SK-N-SH (cell line): ENCODE data around the gene TMPRSS11F. TPM values are rescaled to one million over a fixed set of nuclear protein-coding genes. Genes with fewer than 3 reads are reported as not detected.

Source experiments
- CTCF ChIA-PET: fragments of 300-600, 350-600 bp; formaldehyde crosslinking; extraction: SDS; loops from one replicate; lab custom pipeline; 2021; lab: Yijun Ruan, JAX
- POLR2A ChIA-PET: fragments of 350-600 bp; sonication (Branson Sonifier 250); formaldehyde crosslinking; extraction: SDS; loops from one replicate; lab custom pipeline; 2020; ENCODE audit warnings: antibody characterized with exemption, inconsistent platforms; lab: Yijun Ruan, JAX
- DNase-seq: peaks from one replicate; pipeline ENCODE4 v3.0.0; 2012
- H2AFZ ChIP-seq: fragments of 200-600 bp; sonication (generic); 2 replicates; pipeline ENCODE4 v1.8.1; 2016; ENCODE audit warnings: antibody characterized with exemption, mild to moderate bottlenecking, low read depth
- H3F3A ChIP-seq: fragments of 200-600 bp; sonication (generic); replicated peaks from 2 replicates; pipeline ENCODE3; 2016; ENCODE audit warnings: antibody characterized with exemption, mild to moderate bottlenecking; ENCODE audit not compliant: insufficient read depth
- H3K27ac ChIP-seq, 2 experiments: fragments of 200-500 bp in 1 of 2; fragments of 200-600 bp in 1 of 2; sonication (Bioruptor generic) in 1 of 2; sonication (generic), shearing (Covaris generic) in 1 of 2; 2 replicates each; pipeline versions ENCODE4 v1.5.1 to v1.6.1; 2014 to 2016; ENCODE audit warnings: low read depth in 2 of 2, inconsistent platforms in 1 of 2, low read length in 1 of 2, mild to moderate bottlenecking in 1 of 2, mixed read lengths in 1 of 2
- H3K27me3 ChIP-seq: fragments of 200-600 bp; sonication (generic), shearing (Covaris generic); 2 replicates; pipeline ENCODE4 v1.6.1; 2016; ENCODE audit warnings: mixed run types; ENCODE audit not compliant: insufficient read depth
- H3K36me3 ChIP-seq, 2 experiments: fragments of 200-500 bp in 1 of 2; fragments of 200-600 bp in 1 of 2; sonication (Bioruptor generic) in 1 of 2; sonication (generic) in 1 of 2; replicated peaks in 1 of 2; 2 replicates each; pipeline versions ENCODE3 to v1.5.1; 2014 to 2016; ENCODE audit warnings: low read length in 1 of 2, mild to moderate bottlenecking in 1 of 2; ENCODE audit not compliant: insufficient read depth in 2 of 2, control insufficient read depth in 1 of 2
- H3K4me1 ChIP-seq, 2 experiments: fragments of 200-500 bp in 1 of 2; fragments of 200-600 bp in 1 of 2; sonication (Bioruptor generic) in 1 of 2; sonication (generic), shearing (Covaris generic) in 1 of 2; 2 replicates each; pipeline versions ENCODE4 v1.5.1 to v1.6.1; 2014 to 2016; ENCODE audit warnings: low read depth in 1 of 2, low read length in 1 of 2, mixed run types in 1 of 2; ENCODE audit not compliant: insufficient read depth in 2 of 2, control insufficient read depth in 1 of 2
- H3K4me2 ChIP-seq: fragments of 200-600 bp; sonication (generic), shearing (Covaris generic); 2 replicates; pipeline ENCODE4 v1.6.1; 2017; ENCODE audit warnings: mixed run types
- H3K4me3 ChIP-seq, 2 experiments: fragments of 200-500 bp in 1 of 2; fragments of 200-600 bp in 1 of 2; sonication (Bioruptor generic) in 1 of 2; sonication (generic), shearing (Covaris generic) in 1 of 2; 2 replicates each; pipeline versions ENCODE4 v1.5.1 to v1.8.1; 2014 to 2016; ENCODE audit warnings: low read depth in 2 of 2, inconsistent platforms in 1 of 2, low read length in 1 of 2, mild to moderate bottlenecking in 1 of 2, mixed read lengths in 1 of 2, moderate library complexity in 1 of 2
- H3K79me2 ChIP-seq: fragments of 200-600 bp; sonication (generic); 2 replicates; pipeline ENCODE4 v1.8.1; 2017; ENCODE audit warnings: mild to moderate bottlenecking; ENCODE audit not compliant: insufficient read depth
- H3K9ac ChIP-seq: fragments of 200-600 bp; sonication (generic); 2 replicates; pipeline ENCODE4 v1.6.1; 2017; ENCODE audit warnings: mixed run types
- H3K9me2 ChIP-seq: fragments of 200-600 bp; sonication (generic); 2 replicates; pipeline ENCODE4 v1.6.1; 2017; ENCODE audit warnings: mixed run types
- H3K9me3 ChIP-seq: fragments of 200-600 bp; sonication (generic); 2 replicates; pipeline ENCODE4 v1.6.1; 2017; ENCODE audit warnings: mixed run types, mild to moderate bottlenecking, moderate library complexity
- H4K20me1 ChIP-seq: fragments of 200-600 bp; sonication (generic); 2 replicates; pipeline ENCODE4 v1.6.1; 2017; ENCODE audit warnings: mild to moderate bottlenecking, mixed run types; ENCODE audit not compliant: insufficient read depth
- CHD2 ChIP-seq: fragments of 150-350 bp; IDR thresholded peaks from 2 replicates; pipeline ENCODE4 v1.6.1; 2018; ENCODE audit warnings: low read length; ENCODE audit not compliant: partially characterized antibody
- ELF1 ChIP-seq: IDR thresholded peaks from 2 replicates; pipeline ENCODE4 v1.4.0; 2012
- FOSL2 ChIP-seq: IDR thresholded peaks from 2 replicates; pipeline ENCODE4 v1.4.0; 2012; ENCODE audit warnings: low read depth, mild to moderate bottlenecking, moderate library complexity, borderline replicate concordance
- GATA2 ChIP-seq: sonication (generic); formaldehyde crosslinking; IDR thresholded peaks from 2 replicates; pipeline ENCODE4 v1.5.0; 2020; ENCODE audit warnings: mild to moderate bottlenecking, missing genetic modification reagents
- JUND ChIP-seq: IDR thresholded peaks from 2 replicates; pipeline ENCODE4 v1.4.0; 2012
- MEF2A ChIP-seq: IDR thresholded peaks from 2 replicates; pipeline ENCODE4 v1.4.0; 2012; ENCODE audit warnings: low read depth, borderline replicate concordance
- NFIC ChIP-seq: IDR thresholded peaks from 2 replicates; pipeline ENCODE4 v1.4.0; 2012; ENCODE audit warnings: borderline replicate concordance
- PBX3 ChIP-seq: IDR thresholded peaks from 2 replicates; pipeline ENCODE4; 2012
- RAD21 ChIP-seq: IDR thresholded peaks from 2 replicates; pipeline ENCODE4 v1.6.1; 2012; ENCODE audit warnings: mild to moderate bottlenecking, low read length
- RXRA ChIP-seq: IDR thresholded peaks from 2 replicates; pipeline ENCODE4 v1.4.0; 2012; ENCODE audit warnings: low read depth, mild to moderate bottlenecking, borderline replicate concordance
- TAF1 ChIP-seq: IDR thresholded peaks from 2 replicates; pipeline ENCODE4 v1.6.1; 2012; ENCODE audit warnings: low read depth, mild to moderate bottlenecking, low read length, moderate library complexity, borderline replicate concordance
- TCF12 ChIP-seq: IDR thresholded peaks from 2 replicates; pipeline ENCODE4 v1.4.0; 2012
- ZBTB33 ChIP-seq: IDR thresholded peaks from 2 replicates; pipeline ENCODE4 v1.4.0; 2012; ENCODE audit warnings: low read depth, borderline replicate concordance
- WGBS: methylation state at CpG from one replicate; pipeline ENCODE4 v1.1.6; 2017; ENCODE audit warnings: low lambda C conversion rate; 5-methylcytosine and 5-hydroxymethylcytosine counted together
- polyA plus RNA-seq, 3 experiments: library from polyadenylated mRNA; depleted of rRNA; stranded (reverse); fragments of >200 nt; gene quantifications; 2 replicates each; pipeline ENCODE4 v1.2.3, GENCODE V29; 2012
- TF ChIP-seq, protein P1 (sequence below): fragments of 150-350 bp; IDR thresholded peaks from 2 replicates; pipeline ENCODE4 v1.6.1; 2016; ENCODE audit warnings: mild to moderate bottlenecking, low read depth, low read length
- TF ChIP-seq, protein P2 (sequence below): fragments of 150-350 bp; IDR thresholded peaks from 2 replicates; pipeline ENCODE4 v1.6.1; 2017; ENCODE audit warnings: antibody characterized with exemption, low read length, low read depth, borderline replicate concordance

The TMPRSS11F gene
- polyA plus RNA-seq, 1 of the 3 experiments (the other 2 are of a cell fraction), result not detected

- POLR2A ChIA-PET, result no interaction called here
- H3K9me3 ChIP-seq, result no peaks in the 10 kb centered on the region
- no peak overlapping the region for H2AFZ ChIP-seq
- H4K20me1 ChIP-seq, result no peaks in the 10 kb centered on the region
- H3K27ac ChIP-seq, result no peak overlapping the region
- H3K36me3 ChIP-seq, result no peaks in the 10 kb centered on the region
- no peaks in the 10 kb centered on the region; the same call in 1 of the 2 replicates for H3K27me3 ChIP-seq
- H3K9me2 ChIP-seq, result no peaks in the 10 kb centered on the region; the same call in 1 of the 2 replicates
- H3K4me3 ChIP-seq, result no peak overlapping the region
- TF ChIP-seq GATA2 (CRISPR knock-in tag) (no peak), TAF1 (no peak), ZBTB33 (no peak), FOSL2 (no peak), ELF1 (no peak), PBX3 (no peak), JUND (no peak), NFIC (no peak), MEF2A (no peak)
- TF ChIP-seq, protein P1, sequence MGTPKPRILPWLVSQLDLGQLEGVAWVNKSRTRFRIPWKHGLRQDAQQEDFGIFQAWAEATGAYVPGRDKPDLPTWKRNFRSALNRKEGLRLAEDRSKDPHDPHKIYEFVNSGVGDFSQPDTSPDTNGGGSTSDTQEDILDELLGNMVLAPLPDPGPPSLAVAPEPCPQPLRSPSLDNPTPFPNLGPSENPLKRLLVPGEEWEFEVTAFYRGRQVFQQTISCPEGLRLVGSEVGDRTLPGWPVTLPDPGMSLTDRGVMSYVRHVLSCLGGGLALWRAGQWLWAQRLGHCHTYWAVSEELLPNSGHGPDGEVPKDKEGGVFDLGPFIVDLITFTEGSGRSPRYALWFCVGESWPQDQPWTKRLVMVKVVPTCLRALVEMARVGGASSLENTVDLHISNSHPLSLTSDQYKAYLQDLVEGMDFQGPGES, result no peak
- TF ChIP-seq, protein P2, sequence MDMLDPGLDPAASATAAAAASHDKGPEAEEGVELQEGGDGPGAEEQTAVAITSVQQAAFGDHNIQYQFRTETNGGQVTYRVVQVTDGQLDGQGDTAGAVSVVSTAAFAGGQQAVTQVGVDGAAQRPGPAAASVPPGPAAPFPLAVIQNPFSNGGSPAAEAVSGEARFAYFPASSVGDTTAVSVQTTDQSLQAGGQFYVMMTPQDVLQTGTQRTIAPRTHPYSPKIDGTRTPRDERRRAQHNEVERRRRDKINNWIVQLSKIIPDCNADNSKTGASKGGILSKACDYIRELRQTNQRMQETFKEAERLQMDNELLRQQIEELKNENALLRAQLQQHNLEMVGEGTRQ, result no peak
- no peaks in the 10 kb centered on the region for H3K79me2 ChIP-seq
- CTCF ChIA-PET, result no interaction called here
- no peak for DNase-seq
- H3K4me2 ChIP-seq, result no peak overlapping the region
- H3F3A ChIP-seq, result no peaks in the 10 kb centered on the region
- WGBS, result 2% methylated on average over 2 of the region's 2 CpGs
- H3K4me1 ChIP-seq, result no peaks in the 10 kb centered on the region
- no peak overlapping the region for H3K9ac ChIP-seq
These were observed 108.5 kb downstream of the TMPRSS11F start for GRCh38 chr4:68021185-68021584.

DNA sequence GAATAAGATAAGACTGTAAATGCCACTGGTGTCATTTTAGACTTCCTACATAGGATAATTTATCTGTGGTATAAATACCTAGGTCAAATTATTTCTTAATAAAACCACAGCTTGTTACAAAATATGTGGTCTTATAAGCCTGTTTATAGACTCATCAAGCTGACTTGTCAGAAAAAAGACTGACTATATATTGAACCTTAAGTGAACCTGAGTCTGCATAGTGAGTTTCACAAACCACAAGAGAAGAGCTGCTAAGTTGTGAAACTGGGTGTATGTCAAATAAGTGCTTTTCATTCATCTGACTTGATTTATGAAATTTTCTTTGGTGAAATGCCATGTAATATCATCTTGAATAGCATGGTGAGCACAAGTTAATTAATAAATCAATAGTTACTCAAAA, 118.0 kb downstream of the TMPRSS11F start:
- Histone ChIP-seq H3K4me3 (no peak overlapping the region), H3K9me3 (no peaks in the 10 kb centered on the region), H3K4me2 (no peak overlapping the region), H3F3A (no peaks in the 10 kb centered on the region), H2AFZ (no peak overlapping the region), H3K4me1 (no peaks in the 10 kb centered on the region), H4K20me1 (no peaks in the 10 kb centered on the region), H3K27me3 (no peaks in the 10 kb centered on the region), H3K79me2 (no peaks in the 10 kb centered on the region), H3K9ac (no peak overlapping the region), H3K36me3 (no peaks in the 10 kb centered on the region), H3K9me2 (no peaks in the 10 kb centered on the region), H3K27ac (no peak overlapping the region)
- TF ChIP-seq RXRA, result no peak
- no peak for TF ChIP-seq MEF2A
- TF ChIP-seq, protein P2, result no peak
- no peak for TF ChIP-seq ELF1
- TF ChIP-seq RAD21, result no peak
- TF ChIP-seq ZBTB33, result no peak
- no peak for TF ChIP-seq TCF12
- no peak for TF ChIP-seq NFIC
- TF ChIP-seq CHD2, result no peak
- POLR2A ChIA-PET, result no interaction called here
- DNase-seq, result no peak
- CTCF ChIA-PET, result interaction anchor here (0.9 kb wide), 1 partner anchor 165 kb away, joined by 3 read pairs; no protein-coding TSS in a partner anchor
